ENCODE results near the gene VKORC1. TPM values are rescaled to one million over a fixed set of nuclear protein-coding genes. Genes with fewer than 3 reads are reported as not detected.
A peak's percentile ranks its signal among the peaks of the same experiment; 100 is the strongest.

The VKORC1 gene
- polyA plus RNA-seq, 5 donors: 61.7 to 78.7 (median 69.5) TPM

DNA sequence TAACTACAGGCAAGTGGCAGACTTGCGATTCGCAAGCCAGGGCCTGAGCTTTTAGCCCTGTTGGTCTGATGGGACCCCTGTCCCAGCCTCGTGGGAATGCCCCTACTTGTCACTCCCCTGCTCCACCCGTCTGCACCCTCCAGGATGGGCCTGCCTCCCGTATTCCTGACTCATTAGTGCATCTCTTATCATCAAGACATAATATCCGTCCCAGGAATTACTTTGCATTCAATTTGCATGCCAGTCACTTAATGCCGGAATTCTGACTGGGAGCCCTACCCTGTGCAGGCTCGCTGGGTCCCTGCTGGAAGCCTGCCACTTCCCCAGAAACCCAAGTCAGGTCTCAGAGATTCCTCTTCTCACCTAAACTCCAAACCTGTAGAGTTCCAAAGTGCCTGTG, 9.2 kb downstream of the VKORC1 start:
- DNase-seq: no peak

DNA sequence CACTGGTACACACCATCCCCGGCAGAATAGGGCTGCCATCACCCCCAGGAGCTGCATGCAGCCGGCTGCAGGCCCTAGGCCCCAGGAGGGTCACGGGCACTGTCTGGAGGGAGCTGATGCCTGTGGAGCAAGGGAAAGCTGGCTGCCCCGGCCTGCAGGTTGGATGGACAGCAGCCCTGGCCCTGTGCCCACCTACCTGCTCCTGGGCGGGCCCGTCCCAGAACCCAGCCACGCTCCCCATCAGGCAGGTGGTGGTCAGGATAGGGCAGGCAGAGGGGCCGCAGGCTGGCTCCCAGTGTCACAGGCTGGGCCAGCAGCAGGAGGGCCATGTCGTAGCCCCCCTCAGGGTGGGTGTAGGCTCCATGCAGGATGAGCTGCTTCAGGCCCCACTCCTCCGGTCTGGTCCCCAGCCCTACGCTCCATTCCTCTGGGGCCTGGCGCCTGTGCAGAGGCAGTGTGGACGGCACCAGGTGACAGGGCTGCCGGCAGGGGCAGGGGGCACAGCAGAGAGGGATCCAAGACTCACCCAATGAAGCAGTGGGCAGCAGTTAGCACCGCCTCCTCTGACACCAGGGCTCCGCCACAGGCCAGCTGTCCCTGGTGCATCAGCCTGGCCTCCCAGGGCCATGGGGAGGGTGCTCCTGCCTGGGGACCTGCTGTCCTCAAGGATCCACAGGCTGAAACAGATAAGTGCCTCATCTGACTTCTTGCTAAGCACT, 9.9 kb downstream of the VKORC1 start:
- DNase-seq: no peak

DNA sequence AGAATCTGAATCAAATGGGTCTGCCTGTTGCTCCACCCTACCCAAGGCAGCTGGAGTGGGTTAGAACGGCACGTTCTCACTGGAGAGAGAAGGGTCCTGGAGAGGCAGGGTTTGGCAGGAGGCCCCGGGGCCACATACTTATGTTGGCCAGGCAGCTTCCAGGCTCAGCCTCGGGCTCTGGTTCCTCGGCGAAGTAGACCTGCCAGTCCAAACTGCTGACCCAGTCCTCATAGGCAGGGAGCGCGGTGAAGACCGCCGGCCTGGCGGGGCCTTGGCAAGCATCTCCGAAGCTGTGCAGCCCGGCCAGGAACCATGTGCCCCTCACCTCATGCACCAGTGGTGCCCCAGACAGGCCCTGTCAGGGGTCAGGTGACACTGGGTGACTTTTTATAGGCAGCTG, 10.6 kb downstream of the VKORC1 start:
- no peak for DNase-seq

DNA sequence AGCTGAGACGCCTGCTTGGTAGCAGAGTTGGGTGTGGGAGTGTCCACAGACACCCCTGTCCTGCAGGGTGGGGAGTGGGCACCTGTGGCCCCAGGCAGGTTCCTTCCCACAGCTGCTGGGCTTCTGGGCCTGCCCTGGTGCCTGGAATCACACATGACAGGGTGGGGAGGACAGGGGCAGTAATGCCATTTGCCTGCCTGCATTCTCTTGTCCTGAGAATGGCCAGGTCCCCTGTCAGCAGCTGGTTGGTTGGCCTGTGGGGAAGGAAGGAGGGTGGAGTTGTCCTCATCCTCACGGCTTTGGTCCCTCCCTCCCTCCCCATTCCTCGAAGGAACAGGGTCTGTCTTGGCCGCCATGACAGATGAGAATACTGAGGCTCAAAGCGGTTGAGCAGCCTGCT, 11.0 kb downstream of the VKORC1 start:
- no peak for DNase-seq

- no peak for DNase-seq
Measured at GRCh38 chr16:31083081-31083480, 11.5 kb downstream of the VKORC1 start.

GRCh38 chr16:31082368-31083045, 12.1 kb downstream of the VKORC1 start:
- no peak for DNase-seq

- DNase-seq: no peak
Measured at GRCh38 chr16:31081428-31082351, 12.9 kb downstream of the VKORC1 start.

GRCh38 chr16:31080756-31081419, 13.7 kb downstream of the VKORC1 start:
- no peak for DNase-seq

GRCh38 chr16:31080035-31080629, 14.5 kb downstream of the VKORC1 start:
- DNase-seq: no peak

GRCh38 chr16:31079342-31079944, 15.2 kb downstream of the VKORC1 start:
- no peak for DNase-seq

GRCh38 chr16:31078597-31079341, 15.8 kb downstream of the VKORC1 start:
- no peak for DNase-seq

DNA sequence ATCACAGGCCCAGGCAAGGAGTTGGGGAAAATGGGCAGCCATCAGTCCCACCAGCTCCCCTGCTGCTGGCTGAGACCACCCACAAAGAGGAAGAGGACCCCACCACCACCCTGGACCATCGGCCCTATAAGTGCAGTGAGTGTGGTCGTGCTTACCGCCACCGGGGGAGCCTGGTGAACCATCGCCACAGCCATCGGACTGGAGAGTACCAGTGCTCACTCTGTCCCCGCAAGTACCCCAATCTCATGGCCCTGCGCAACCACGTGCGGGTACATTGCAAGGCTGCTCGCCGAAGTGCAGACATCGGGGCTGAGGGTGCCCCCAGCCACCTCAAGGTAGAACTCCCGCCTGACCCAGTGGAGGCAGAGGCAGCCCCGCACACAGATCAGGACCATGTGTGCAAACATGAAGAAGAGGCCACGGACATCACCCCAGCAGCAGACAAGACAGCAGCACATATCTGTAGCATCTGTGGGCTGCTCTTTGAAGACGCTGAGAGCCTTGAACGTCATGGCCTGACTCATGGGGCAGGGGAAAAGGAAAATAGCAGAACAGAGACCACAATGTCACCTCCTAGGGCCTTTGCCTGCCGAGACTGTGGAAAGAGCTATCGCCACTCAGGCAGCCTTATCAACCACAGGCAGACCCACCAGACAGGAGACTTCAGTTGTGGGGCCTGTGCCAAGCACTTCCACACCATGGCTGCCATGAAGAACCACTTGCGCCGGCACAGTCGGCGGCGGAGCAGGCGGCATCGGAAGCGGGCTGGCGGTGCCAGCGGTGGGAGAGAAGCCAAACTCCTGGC, 16.8 kb downstream of the VKORC1 start:
- no peak for DNase-seq

DNA sequence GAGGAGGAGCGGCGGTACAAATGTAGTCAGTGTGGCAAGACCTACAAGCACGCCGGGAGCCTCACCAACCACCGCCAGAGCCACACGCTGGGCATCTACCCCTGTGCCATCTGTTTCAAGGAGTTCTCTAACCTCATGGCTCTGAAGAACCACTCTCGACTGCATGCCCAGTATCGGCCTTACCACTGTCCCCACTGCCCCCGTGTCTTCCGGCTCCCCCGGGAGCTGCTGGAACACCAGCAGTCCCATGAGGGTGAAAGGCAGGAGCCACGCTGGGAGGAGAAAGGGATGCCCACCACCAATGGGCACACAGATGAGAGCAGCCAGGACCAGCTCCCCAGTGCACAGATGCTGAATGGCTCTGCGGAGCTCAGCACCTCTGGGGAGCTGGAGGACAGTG, 17.6 kb downstream of the VKORC1 start:
- DNase-seq: no peak

GRCh38 chr16:31076319-31076718, 18.3 kb downstream of the VKORC1 start:
- no peak for DNase-seq

DNA sequence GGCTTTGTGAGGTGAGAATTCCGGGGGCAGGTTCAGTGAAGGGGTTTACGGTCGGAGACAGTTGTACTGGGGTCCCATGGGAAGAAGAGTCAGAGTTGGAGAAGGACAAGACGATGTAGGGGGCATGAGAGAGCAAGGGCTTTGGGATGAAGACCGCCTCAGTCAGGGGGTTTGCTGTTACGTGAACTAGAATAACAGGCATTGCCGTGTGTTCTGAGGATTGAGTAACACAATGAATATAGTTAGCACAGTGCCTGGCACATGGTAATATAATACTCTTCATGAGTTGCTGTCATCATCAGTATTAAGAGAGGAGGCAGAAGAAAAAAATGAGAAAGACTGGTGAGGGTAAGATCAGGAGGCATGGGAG, 19.8 kb downstream of the VKORC1 start:
- no peak for DNase-seq

DNA sequence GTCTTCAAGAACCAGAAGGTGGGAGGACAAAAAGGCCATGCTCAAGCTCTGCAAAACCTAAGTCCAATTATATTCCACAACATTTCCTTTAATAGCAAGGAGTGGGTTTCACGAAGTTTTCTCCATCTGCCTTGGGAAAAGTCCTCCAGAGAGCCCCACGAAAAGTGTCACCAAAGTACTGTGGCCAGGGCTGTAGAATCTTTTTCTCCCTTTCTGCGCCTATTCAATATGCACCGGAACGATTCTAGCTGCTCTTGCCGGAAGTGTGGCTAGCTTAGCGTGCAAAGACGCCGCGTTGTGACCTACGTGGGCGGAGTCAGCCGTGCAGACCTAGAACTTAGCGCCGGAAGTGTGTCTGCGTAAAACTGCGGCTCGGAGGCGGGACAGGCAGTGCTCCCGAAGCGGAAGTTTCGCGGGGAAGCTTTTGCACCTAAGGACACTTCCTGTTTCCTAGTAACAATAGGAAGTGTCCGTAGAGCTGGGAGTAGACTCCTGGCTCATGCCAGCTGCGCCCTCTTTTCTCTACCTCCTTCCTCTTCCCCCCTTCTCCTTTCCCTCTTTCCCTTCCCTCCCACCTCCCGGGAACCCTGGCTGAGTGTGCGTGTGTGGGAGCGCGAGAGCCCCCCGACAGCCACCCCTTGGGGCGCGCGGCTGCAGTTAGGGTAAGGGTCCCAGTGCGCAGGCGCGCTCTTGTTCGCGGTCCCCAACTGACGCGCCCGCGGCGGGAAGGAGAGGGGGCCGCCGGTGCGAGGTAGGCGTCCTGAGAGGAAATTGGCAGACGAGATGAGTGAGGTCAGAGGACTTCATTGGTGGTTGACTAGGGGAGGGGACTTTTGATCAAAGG, 20.4 kb downstream of the VKORC1 start, which contains the start of the genes ZNF646 and ZNF668:
TSS of gene ZNF646 (plus strand) at position 453 of the 844 bp plus-strand sequence. CDS start 1,903 bp downstream, outside the sequence.
TSS of gene ZNF668 (minus strand) at position 271 of the 844 bp plus-strand sequence. CDS start 9,781 bp downstream, outside the sequence.
- peak; percentile 96 to 98 for DNase-seq

DNA sequence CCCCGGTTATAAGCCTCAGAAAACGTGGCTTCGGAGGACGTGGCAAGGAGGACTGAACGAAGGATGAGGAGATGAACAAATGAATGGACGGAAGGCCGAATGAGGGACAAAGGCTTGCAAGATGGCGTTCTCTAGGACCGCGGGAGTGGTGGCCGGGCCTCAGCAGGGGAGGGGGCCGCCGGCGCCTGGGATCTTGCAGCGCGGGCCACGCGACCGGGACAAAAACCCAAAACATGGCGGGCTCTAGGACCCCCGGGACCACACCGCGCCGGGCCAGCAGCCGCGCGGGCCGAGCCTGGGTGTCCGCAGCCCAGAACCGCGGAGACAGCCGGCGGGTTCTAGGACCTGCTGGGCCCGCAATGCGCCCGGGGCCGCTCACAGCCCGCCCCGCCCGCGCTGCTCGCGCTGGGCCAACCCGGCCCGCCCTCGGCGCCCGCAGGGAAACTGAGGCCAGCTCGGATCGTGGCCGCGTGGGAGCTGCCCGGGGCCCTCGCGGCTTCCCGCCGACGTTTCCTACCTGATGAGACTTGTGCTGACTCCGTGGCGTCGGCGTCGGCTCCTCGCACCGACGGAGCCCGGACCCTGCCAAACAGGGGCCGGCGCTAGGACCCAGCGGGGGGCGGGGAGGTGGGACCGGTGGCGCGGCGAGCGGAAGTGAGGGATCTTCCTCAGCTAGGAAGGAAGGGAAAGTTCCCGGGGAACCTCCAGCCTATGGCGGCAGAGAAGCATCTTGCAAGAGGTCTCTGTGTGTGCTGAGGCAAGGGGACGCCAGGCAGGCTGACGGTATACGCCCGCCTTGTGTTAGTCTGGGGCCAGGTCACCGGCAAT, 21.2 kb downstream of the VKORC1 start:
- DNase-seq: peak; percentile 91 to 94
